GM23248 (cell line): ENCODE results near the gene NUCB1. TPM values are rescaled to one million over a fixed set of nuclear protein-coding genes. Genes with fewer than 3 reads are reported as not detected.

Experiments
- DNase-seq: peaks from one replicate; pipeline ENCODE4 v3.0.0-alpha.2; 2015
- H2AFZ ChIP-seq: fragments of 200-600 bp; sonication (generic); 2 replicates; pipeline ENCODE4 v1.6.1; 2016; ENCODE audit warnings: antibody characterized with exemption
- H3F3A ChIP-seq: fragments of 200-600 bp; sonication (generic); 2 replicates; pipeline ENCODE4 v1.6.1; 2016; ENCODE audit warnings: mild to moderate bottlenecking, antibody characterized with exemption, mixed run types; ENCODE audit not compliant: insufficient read depth
- H3K27ac ChIP-seq: fragments of 200-600 bp; sonication (generic); 2 replicates; pipeline ENCODE4 v1.5.1; 2016; ENCODE audit warnings: mild to moderate bottlenecking
- H3K27me3 ChIP-seq: fragments of 200-600 bp; sonication (generic); replicated peaks from 2 replicates; pipeline ENCODE4 v1.6.1; 2016; ENCODE audit warnings: mild to moderate bottlenecking; ENCODE audit not compliant: insufficient read depth
- H3K36me3 ChIP-seq: fragments of 200-600 bp; sonication (generic); 2 replicates; pipeline ENCODE4 v1.6.1; 2016; ENCODE audit warnings: low read depth, mild to moderate bottlenecking
- H3K4me1 ChIP-seq: fragments of 200-600 bp; sonication (generic); 2 replicates; pipeline ENCODE4 v1.6.1; 2016; ENCODE audit warnings: mild to moderate bottlenecking; ENCODE audit not compliant: insufficient read depth
- H3K4me2 ChIP-seq: fragments of 200-600 bp; sonication (generic); one replicate; pipeline ENCODE4 v1.6.1; 2016; ENCODE audit warnings: mild to moderate bottlenecking; ENCODE audit not compliant: unreplicated experiment
- H3K4me3 ChIP-seq: fragments of 200-600 bp; sonication (generic); 2 replicates; pipeline ENCODE4 v1.5.1; 2016; ENCODE audit warnings: mild to moderate bottlenecking
- H3K79me2 ChIP-seq: fragments of 200-600 bp; sonication (generic); 2 replicates; pipeline ENCODE4 v1.6.1; 2016; ENCODE audit warnings: mild to moderate bottlenecking; ENCODE audit not compliant: insufficient read depth
- H3K9ac ChIP-seq: fragments of 200-600 bp; sonication (generic); 2 replicates; pipeline ENCODE4 v1.6.1; 2016; ENCODE audit warnings: mild to moderate bottlenecking
- H3K9me2 ChIP-seq: fragments of 200-600 bp; sonication (generic); 2 replicates; pipeline ENCODE4 v1.6.1; 2016; ENCODE audit warnings: mixed run types, mild to moderate bottlenecking, moderate library complexity; ENCODE audit not compliant: insufficient read depth
- H3K9me3 ChIP-seq: fragments of 200-600 bp; sonication (generic); one replicate; pipeline ENCODE4 v1.6.1; 2017; ENCODE audit warnings: low read depth
- H4K20me1 ChIP-seq: fragments of 200-600 bp; sonication (generic); 2 replicates; pipeline ENCODE4 v1.6.0; 2016; ENCODE audit not compliant: insufficient read depth
- EZH2 ChIP-seq: fragments of 200-600 bp; sonication (generic); IDR thresholded peaks from 2 replicates; pipeline ENCODE4 v1.6.1; 2018; ENCODE audit warnings: antibody characterized with exemption, mild to moderate bottlenecking; ENCODE audit not compliant: insufficient read depth, poor library complexity, severe bottlenecking
- EZH2phosphoT487 ChIP-seq: fragments of 200-600 bp; sonication (generic); IDR thresholded peaks from 2 replicates; pipeline ENCODE4 v1.6.1; 2018; ENCODE audit warnings: antibody characterized with exemption, moderate library complexity, mild to moderate bottlenecking, low read depth; ENCODE audit not compliant: insufficient read depth
- WGBS, 2 experiments: methylation state at CpG; one replicate each; pipeline ENCODE4 v1.1.6; 2015 to 2017; ENCODE audit warnings: low lambda C conversion rate in 2 of 2, low coverage in 1 of 2; ENCODE audit errors: missing lambda C conversion rate in 2 of 2; 5-methylcytosine and 5-hydroxymethylcytosine counted together
- in situ Hi-C: fragments of 300-500 bp; cut with MboI; formaldehyde crosslinking; loops from 2 replicates; pipeline ENCODE4 v1.15.0; 2020
- polyA plus RNA-seq: library from polyadenylated mRNA; unstranded; fragments of >200 nt; fragmentation: Nextera tagmentation; extraction: Ambion mirVana; gene quantifications from 2 replicates; pipeline ENCODE4 v1.2.1, GENCODE V29; 2016
- total RNA-seq: library from RNA; depleted of rRNA; stranded (reverse); fragments of >200 nt; shearing (Covaris generic); gene quantifications from 2 replicates; pipeline ENCODE4 v1.2.3, GENCODE V29; 2014

The NUCB1 gene
- total and polyA plus RNA-seq, 2 experiments from 2014 or later: 401 to 412 TPM

DNA sequence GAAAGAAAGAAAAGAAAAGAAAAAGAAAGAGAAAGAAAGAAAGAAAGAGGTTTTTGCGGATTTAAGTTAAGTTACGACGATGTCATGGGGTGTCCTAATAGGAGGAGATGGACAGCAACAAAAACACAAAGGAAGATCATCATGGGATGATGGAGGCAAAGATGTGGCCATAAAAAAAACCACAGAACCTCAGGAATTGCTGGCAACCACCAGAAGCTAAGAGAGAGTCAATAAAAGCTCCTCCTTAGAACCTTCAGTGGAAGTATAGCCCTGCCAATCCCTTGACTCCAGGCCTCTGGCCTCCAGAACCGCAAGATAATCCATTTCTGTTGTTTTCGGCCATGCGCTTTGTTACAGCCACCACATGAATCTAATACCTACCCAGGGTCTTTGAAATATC lies 43.2 kb upstream of the NUCB1 start:
- H3K27me3 ChIP-seq: no peaks in the 10 kb centered on the region
- no peaks in the 10 kb centered on the region for H3K9me3 ChIP-seq
- TF ChIP-seq EZH2phosphoT487: no peak
- H3F3A ChIP-seq: no peaks in the 10 kb centered on the region
- H3K9me2 ChIP-seq: no peaks in the 10 kb centered on the region
- peak; percentile 24 for DNase-seq
- H2AFZ ChIP-seq: no peak overlapping the region
- H3K4me1 ChIP-seq: no peaks in the 10 kb centered on the region
- H3K4me3 ChIP-seq: no peak overlapping the region
- H3K4me2 ChIP-seq: no peak overlapping the region
- H3K36me3 ChIP-seq: no peaks in the 10 kb centered on the region; the same call in 1 of the 2 replicates
- H3K79me2 ChIP-seq: no peaks in the 10 kb centered on the region
- no peak overlapping the region for H3K27ac ChIP-seq
- in situ Hi-C loops: no loop called here
- WGBS, 2 experiments: 97 to 98% methylated on average over 6 of the region's 6 CpGs
- H4K20me1 ChIP-seq: no peaks in the 10 kb centered on the region
- H3K9ac ChIP-seq: no peak overlapping the region

DNA sequence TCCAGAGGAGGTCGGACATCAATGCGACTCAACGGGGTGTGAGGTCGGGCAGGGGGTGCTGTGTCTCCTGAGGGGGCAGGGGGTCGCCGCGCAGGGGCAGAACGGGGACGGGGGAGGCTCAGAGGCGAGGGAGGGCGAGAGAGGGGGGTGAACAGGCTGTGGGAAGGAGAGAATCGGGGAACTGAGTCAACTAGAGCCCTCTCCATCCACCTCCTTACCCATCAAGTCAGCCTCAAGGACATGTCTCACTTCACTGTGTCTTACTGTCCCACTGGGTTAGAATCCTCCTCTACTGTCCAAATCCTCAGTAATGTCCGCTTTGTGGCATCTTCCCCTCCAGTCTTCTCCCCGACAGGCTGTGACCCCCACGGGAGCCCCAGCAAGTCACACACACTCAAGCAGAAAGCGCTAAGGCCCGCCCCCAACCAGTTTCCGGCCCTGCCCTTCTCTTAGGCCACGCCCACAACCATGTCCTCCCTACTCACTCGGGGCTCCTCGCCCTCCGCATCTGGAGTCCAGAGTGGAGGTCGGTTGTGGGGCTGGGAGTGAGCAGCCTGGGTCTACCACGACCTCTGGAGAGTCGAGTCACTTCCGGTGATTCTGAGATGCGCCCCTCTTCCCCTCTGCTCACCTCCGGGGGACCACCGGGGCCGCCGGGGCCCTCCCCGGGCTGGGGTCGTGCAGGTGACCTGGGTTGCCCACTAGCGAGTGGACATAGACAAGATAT lies 41.0 kb upstream of the NUCB1 start:
- Histone ChIP-seq H3K36me3 (no peaks in the 10 kb centered on the region), H3K9me3 (no peaks in the 10 kb centered on the region), H3K4me1 (no peaks in the 10 kb centered on the region), H3K9me2 (no peaks in the 10 kb centered on the region), H3K9ac (no peak overlapping the region), H4K20me1 (no peaks in the 10 kb centered on the region), H3K4me2 (no peak overlapping the region), H3K27me3 (no peaks in the 10 kb centered on the region), H2AFZ (no peak overlapping the region), H3K4me3 (no peak overlapping the region), H3F3A (no peaks in the 10 kb centered on the region), H3K27ac (no peak overlapping the region), H3K79me2 (no peaks in the 10 kb centered on the region)
- 72 to 74% methylated on average over 20 to 34 of the region's 34 CpGs for WGBS, 2 experiments
- TF ChIP-seq EZH2phosphoT487 (no peak), EZH2 (no peak)
- DNase-seq: peak; percentile 10
- in situ Hi-C loops: no loop called here

GRCh38 chr19:48859711-48860572 lies 40.2 kb upstream of the NUCB1 start:
- no peaks in the 10 kb centered on the region for H3K9me3 ChIP-seq
- no peak overlapping the region for H3K9ac ChIP-seq
- no peaks in the 10 kb centered on the region for H3K4me1 ChIP-seq
- H3F3A ChIP-seq: no peaks in the 10 kb centered on the region
- no peak overlapping the region for H3K4me2 ChIP-seq
- in situ Hi-C loops: no loop called here
- no peaks in the 10 kb centered on the region for H3K79me2 ChIP-seq
- H3K36me3 ChIP-seq: no peaks in the 10 kb centered on the region
- TF ChIP-seq EZH2: no peak
- TF ChIP-seq EZH2phosphoT487: no peak
- no peaks in the 10 kb centered on the region for H3K27me3 ChIP-seq
- no peak overlapping the region for H3K4me3 ChIP-seq
- H3K27ac ChIP-seq: no peak overlapping the region
- no peaks in the 10 kb centered on the region for H3K9me2 ChIP-seq
- H4K20me1 ChIP-seq: no peaks in the 10 kb centered on the region
- 90 to 94% methylated on average over 29 to 30 of the region's 30 CpGs for WGBS, 2 experiments
- no peak overlapping the region for H2AFZ ChIP-seq
- no peak for DNase-seq

DNA sequence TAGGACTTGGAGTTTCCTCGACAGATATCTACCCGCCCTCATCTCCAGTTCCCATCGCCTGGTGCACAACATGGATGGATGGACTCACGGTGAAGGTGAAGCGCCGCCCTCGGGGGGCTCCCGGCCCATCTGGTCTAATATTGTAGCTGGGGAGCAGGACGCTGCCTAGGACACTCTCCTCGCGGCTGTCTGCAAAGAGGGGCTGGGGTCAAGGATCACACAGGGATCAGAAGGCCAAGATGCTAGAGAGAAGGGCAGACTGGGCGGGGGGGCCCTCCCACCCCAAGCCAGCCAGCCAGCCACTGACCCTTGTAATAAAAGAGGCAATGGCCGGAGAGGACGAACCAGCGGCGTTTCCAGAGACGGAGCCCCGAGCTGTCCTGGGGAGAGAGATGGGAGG lies 38.8 kb upstream of the NUCB1 start:
- Histone ChIP-seq H3K27ac (no peak overlapping the region), H3K36me3 (no peaks in the 10 kb centered on the region), H3K27me3 (no peaks in the 10 kb centered on the region), H3K9ac (no peak overlapping the region), H3F3A (no peaks in the 10 kb centered on the region), H3K4me2 (no peak overlapping the region), H4K20me1 (no peaks in the 10 kb centered on the region), H3K4me1 (no peaks in the 10 kb centered on the region), H2AFZ (no peak overlapping the region), H3K9me3 (no peaks in the 10 kb centered on the region), H3K79me2 (peaks cover 11% of the 10 kb centered on the region), H3K9me2 (no peaks in the 10 kb centered on the region), H3K4me3 (no peak overlapping the region)
- in situ Hi-C loops: no loop called here
- WGBS, 2 experiments: 88 to 96% methylated on average over 15 to 18 of the region's 18 CpGs
- DNase-seq: no peak
- TF ChIP-seq EZH2 (no peak), EZH2phosphoT487 (no peak)
